ENCODE data around the gene MIS12. TPM values are rescaled to one million over a fixed set of nuclear protein-coding genes. Genes with fewer than 3 reads are reported as not detected.

The MIS12 gene
- total and polyA plus RNA-seq, 4 donors: 4.3 to 18.6 (median 11.1) TPM

- no peak for TF ChIP-seq YY1 (IDR thresholded peaks at IDR 0.05)
- no peak for TF ChIP-seq RXRA (IDR thresholded peaks at IDR 0.05)
These were observed 5.4 kb upstream of the MIS12 start (continued) for GRCh38 chr17:5480962-5481361.

GRCh38 chr17:5481451-5481850 is 4.9 kb upstream of the MIS12 start:
- no peak overlapping the region for H3K9ac ChIP-seq (ENCODE audit: low read depth in 1 of 2, low read length in 2 of 2)
- WGBS: 98% methylated on average over 4 of the region's 4 CpGs
- H3K9me3 ChIP-seq (ENCODE audit: control insufficient read depth in 4 of 4, low read length in 3 of 4): no peaks in the 10 kb centered on the region
- no peak overlapping the region for H3K4me3 ChIP-seq (ENCODE audit: low read depth in 1 of 3, low read length in 3 of 3)
- H3K27ac ChIP-seq (ENCODE audit: low read depth in 1 of 2, low read length in 2 of 2): no peak overlapping the region
- H3K36me3 ChIP-seq (ENCODE audit: control insufficient read depth in 4 of 4, insufficient read depth in 3 of 4, low read depth in 1 of 4, low read length in 3 of 4): peaks cover 17 to 59% (median 55%) of the 10 kb centered on the region in 4 donors
- DNase-seq (ENCODE audit: low spot score): no peak
- H3K27me3 ChIP-seq (ENCODE audit: control insufficient read depth in 4 of 4, insufficient read depth in 4 of 4, low read length in 3 of 4): no peaks in the 10 kb centered on the region
- TF ChIP-seq ZBTB33 (IDR thresholded peaks at IDR 0.05) (no peak), EGR1 (IDR thresholded peaks at IDR 0.05; ENCODE audit: low read depth in 2 of 2) (no peak)
- peaks cover 0 to 22% (median 12%) of the 10 kb centered on the region in 4 donors for H3K4me1 ChIP-seq (ENCODE audit: control insufficient read depth in 4 of 4, insufficient read depth in 4 of 4, low read length in 3 of 4)

- Histone ChIP-seq H3K27me3 (ENCODE audit: control insufficient read depth in 4 of 4, insufficient read depth in 4 of 4, low read length in 3 of 4) (no peaks in the 10 kb centered on the region), H3K9me3 (ENCODE audit: control insufficient read depth in 4 of 4, low read length in 3 of 4) (no peaks in the 10 kb centered on the region), H3K36me3 (ENCODE audit: control insufficient read depth in 4 of 4, insufficient read depth in 3 of 4, low read depth in 1 of 4, low read length in 3 of 4) (peaks cover 7 to 42% (median 36%) of the 10 kb centered on the region in 4 donors), H3K9ac (ENCODE audit: low read depth in 1 of 2, low read length in 2 of 2) (peak within 1 kb of the TSS; percentile 63 to 93), H3K27ac (ENCODE audit: low read depth in 1 of 2, low read length in 2 of 2) (peak within 1 kb of the TSS; percentile 95), H3K4me1 (ENCODE audit: control insufficient read depth in 4 of 4, insufficient read depth in 4 of 4, low read length in 3 of 4) (peaks cover 4 to 28% (median 18%) of the 10 kb centered on the region in 4 donors), H3K4me3 (ENCODE audit: low read depth in 1 of 3, low read length in 3 of 3) (peak within 1 kb of the TSS; percentile 94 to 99 (median 98))
- no peak for TF ChIP-seq HNF4A (conservative IDR thresholded peaks at IDR 0.05)
- TF ChIP-seq YY1 (IDR thresholded peaks at IDR 0.05): peak; percentile 85
- 6% methylated on average over 29 of the region's 29 CpGs for WGBS
- DNase-seq (ENCODE audit: low spot score): no peak
These were observed 828 bp upstream of the MIS12 start, which contains the start of gene DERL2 for GRCh38 chr17:5485270-5486205. Gene DERL2 (minus strand): TSS chr17:5486178. CDS start chr17:5486161, 17 bp downstream.

GRCh38 chr17:5488752-5489151 is 2.4 kb downstream of the MIS12 start:
- Histone ChIP-seq H3K27me3 (ENCODE audit: control insufficient read depth in 4 of 4, insufficient read depth in 4 of 4, low read length in 3 of 4) (no peaks in the 10 kb centered on the region), H3K27ac (ENCODE audit: low read depth in 1 of 2, low read length in 2 of 2) (no peak overlapping the region), H3K9ac (ENCODE audit: low read depth in 1 of 2, low read length in 2 of 2) (no peak overlapping the region), H3K36me3 (ENCODE audit: control insufficient read depth in 4 of 4, insufficient read depth in 3 of 4, low read depth in 1 of 4, low read length in 3 of 4) (peaks cover 2 to 33% (median 20%) of the 10 kb centered on the region in 4 donors), H3K4me3 (ENCODE audit: low read depth in 1 of 3, low read length in 3 of 3) (no peak overlapping the region), H3K9me3 (ENCODE audit: control insufficient read depth in 4 of 4, low read length in 3 of 4) (peaks cover 1 to 6% (median 6%) of the 10 kb centered on the region in 4 donors), H3K4me1 (ENCODE audit: control insufficient read depth in 4 of 4, insufficient read depth in 4 of 4, low read length in 3 of 4) (peaks cover 4 to 25% (median 18%) of the 10 kb centered on the region in 4 donors)
- no peak for DNase-seq (ENCODE audit: low spot score)
- WGBS: 89% methylated on average over 8 of the region's 8 CpGs
- TF ChIP-seq YY1 (IDR thresholded peaks at IDR 0.05) (no peak), ZBTB33 (IDR thresholded peaks at IDR 0.05) (no peak), EGR1 (IDR thresholded peaks at IDR 0.05; ENCODE audit: low read depth in 2 of 2) (no peak), FOXA2 (IDR thresholded peaks at IDR 0.05) (no peak), RXRA (IDR thresholded peaks at IDR 0.05) (no peak), NR2F2 (IDR thresholded peaks at IDR 0.05) (no peak), HNF4G (IDR thresholded peaks at IDR 0.05) (no peak), CTCF (IDR thresholded peaks at IDR 0.05; ENCODE audit: low read depth, low read length, missing input control) (no peak), FOXA1 (IDR thresholded peaks at IDR 0.05) (no peak), ATF3 (IDR thresholded peaks at IDR 0.05) (no peak), SP1 (IDR thresholded peaks at IDR 0.05) (no peak), HNF4A (conservative IDR thresholded peaks at IDR 0.05) (no peak), JUND (IDR thresholded peaks at IDR 0.05) (no peak), RAD21 (IDR thresholded peaks at IDR 0.05) (no peak), MAX (IDR thresholded peaks at IDR 0.05) (no peak)

All from liver (tissue), 9 donors.